CD4-positive, alpha-beta T cell treated with Interferon alpha-2 for 1 hour (primary cell): Measurements from ENCODE around the gene DENND1A.
"Not testable (repeated sequence)": the region's sequence is repeated elsewhere in the genome, so short reads cannot be mapped to it uniquely, and the experiment has no call there.

Experiments
- DNase-seq, 2 donors: peaks; one replicate each; pipeline ENCODE4 v3.0.0-alpha.2; 2020 to 2022

The DENND1A gene

GRCh38 chr9:123399803-123400378 lies 530.0 kb downstream of the DENND1A start:
- no peak for DNase-seq

- not testable (repeated sequence) for DNase-seq
Measured at GRCh38 chr9:123398938-123399337, 531.0 kb downstream of the DENND1A start.

- DNase-seq, result no peak
Measured at GRCh38 chr9:123397975-123398374, 532.0 kb downstream of the DENND1A start.

- no peak for DNase-seq
Measured at GRCh38 chr9:123395689-123396511, 534.0 kb downstream of the DENND1A start.

- no peak for DNase-seq
Measured at GRCh38 chr9:123395276-123395688, 534.6 kb downstream of the DENND1A start.

GRCh38 chr9:123394291-123395235 lies 535.4 kb downstream of the DENND1A start:
- no peak for DNase-seq

- DNase-seq, result no peak
Measured at GRCh38 chr9:123392802-123393201, 537.1 kb downstream of the DENND1A start.

- no peak for DNase-seq
Measured at GRCh38 chr9:123391946-123392345, 538.0 kb downstream of the DENND1A start.

GRCh38 chr9:123391233-123391632 lies 538.7 kb downstream of the DENND1A start:
- DNase-seq, result no peak

- DNase-seq, result no peak
Measured at GRCh38 chr9:123390337-123391135, 539.4 kb downstream of the DENND1A start.

GRCh38 chr9:123389698-123390097 lies 540.2 kb downstream of the DENND1A start:
- DNase-seq, result no peak

- no peak for DNase-seq
Measured at GRCh38 chr9:123389070-123389469, 540.9 kb downstream of the DENND1A start.

GRCh38 chr9:123387686-123388085 lies 542.2 kb downstream of the DENND1A start:
- no peak for DNase-seq

- no peak for DNase-seq
Measured at GRCh38 chr9:123383512-123384170, 546.3 kb downstream of the DENND1A start.

- no peak for DNase-seq
Measured at GRCh38 chr9:123382653-123383511, 547.0 kb downstream of the DENND1A start.

- no peak for DNase-seq
Measured at GRCh38 chr9:123380852-123381705, 548.8 kb downstream of the DENND1A start.

GRCh38 chr9:123378956-123379660 lies 550.8 kb downstream of the DENND1A start:
- no peak for DNase-seq

- no peak for DNase-seq
Measured at GRCh38 chr9:123378025-123378424, 551.9 kb downstream of the DENND1A start.
